GM18868 (cell line): Measurements from ENCODE around the gene HUS1B.
A peak's percentile ranks its signal among the peaks of the same experiment; 100 is the strongest.
"Not testable (repeated sequence)": the region's sequence is repeated elsewhere in the genome, so short reads cannot be mapped to it uniquely, and the experiment has no call there.

Experiments used
- ATAC-seq: cut with Tn5 transposase; IDR thresholded peaks from one replicate; pipeline ENCODE4 v1.9.1; 2021; ENCODE audit warnings: mild to moderate bottlenecking, moderate library complexity; ENCODE audit not compliant: unreplicated experiment

The HUS1B gene

GRCh38 chr6:656460-657252 is at the start of gene HUS1B:
Gene HUS1B, minus strand, starts transcription at chr6:657100. Its CDS starts 156 bp downstream, at chr6:656944.
- no peak for ATAC-seq

GRCh38 chr6:706146-706545 is 49.2 kb upstream of the HUS1B start:
- no peak for ATAC-seq

DNA sequence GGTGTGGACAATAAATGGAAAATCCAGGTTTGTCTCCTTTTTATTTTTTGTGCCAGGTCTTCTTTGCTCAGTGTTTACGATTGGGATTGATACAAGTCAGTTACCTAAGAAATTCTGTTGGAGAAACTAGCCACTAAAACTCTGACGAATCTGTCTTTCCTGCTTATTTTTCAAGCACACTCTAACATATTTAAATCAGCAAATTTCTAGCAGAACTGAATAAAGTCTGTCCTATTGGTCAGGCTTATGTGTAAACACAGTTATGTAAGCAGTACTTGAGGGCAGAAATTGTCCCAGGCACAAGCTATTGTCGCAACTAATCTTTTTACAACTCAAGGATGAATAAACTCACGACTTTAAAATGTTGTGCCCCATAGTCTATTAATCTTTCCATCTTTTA is 48.1 kb upstream of the HUS1B start:
- no peak for ATAC-seq

GRCh38 chr6:704046-704445 is 47.1 kb upstream of the HUS1B start:
- ATAC-seq: no peak

DNA sequence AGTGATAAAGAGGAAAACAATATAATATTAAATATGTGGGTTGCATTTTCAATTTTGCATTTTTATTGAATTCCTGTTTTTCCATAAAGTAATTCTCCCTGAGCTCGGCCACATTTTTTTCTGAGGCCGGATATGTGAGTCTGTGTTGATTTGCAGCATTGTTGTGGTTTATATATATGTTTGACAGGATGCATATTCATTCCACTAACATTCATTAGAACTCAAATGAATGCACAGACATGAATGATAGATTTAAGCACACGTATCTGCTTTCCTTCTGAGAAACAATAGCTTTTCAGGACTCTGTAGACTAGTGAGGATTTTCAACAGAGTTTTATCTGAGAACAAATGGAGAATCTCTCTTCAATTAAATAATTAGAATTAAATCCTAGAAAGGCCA is 46.7 kb upstream of the HUS1B start:
- no peak for ATAC-seq

- ATAC-seq: no peak
Observed at GRCh38 chr6:701700-702479, 45.0 kb upstream of the HUS1B start.

- ATAC-seq: no peak
Observed at GRCh38 chr6:701215-701614, 44.3 kb upstream of the HUS1B start.

DNA sequence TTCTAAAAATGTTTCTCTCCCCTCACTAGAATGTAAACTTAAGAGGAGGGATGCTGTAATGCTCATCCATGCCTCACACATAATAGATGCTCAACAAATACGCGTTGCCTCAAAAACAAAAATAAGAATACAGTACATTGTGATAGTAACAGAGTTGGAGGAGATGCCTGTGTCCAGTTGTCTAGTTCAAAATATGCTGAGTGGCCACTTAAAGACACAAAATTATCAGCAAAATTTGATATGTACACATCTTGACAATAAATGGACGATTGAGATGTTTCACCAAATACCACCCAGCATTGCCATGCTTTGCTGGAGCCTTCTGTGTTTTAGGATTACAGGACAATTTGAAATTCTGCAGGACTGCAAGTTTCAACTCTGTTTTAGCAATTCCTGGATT is 43.6 kb upstream of the HUS1B start:
- ATAC-seq: no peak

DNA sequence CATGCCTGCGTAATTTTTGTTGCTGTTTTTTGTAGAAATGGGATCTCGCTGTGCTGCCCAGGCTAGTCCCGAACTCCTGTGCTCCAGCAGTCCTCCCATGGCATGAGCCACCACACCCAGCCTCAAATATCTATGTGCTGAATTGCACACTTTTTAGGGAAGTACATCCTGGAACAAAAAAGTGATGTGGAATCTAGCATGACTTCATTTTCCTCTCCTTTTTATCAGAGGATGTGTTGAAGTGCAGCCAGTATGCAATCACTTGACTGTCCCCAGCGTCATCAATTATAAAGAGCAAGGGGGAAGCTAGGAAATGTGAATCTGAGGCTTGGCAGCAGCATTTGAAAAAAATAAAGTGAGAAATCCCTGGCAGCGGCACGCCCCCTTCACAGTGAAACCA is 42.4 kb upstream of the HUS1B start:
- no peak for ATAC-seq

- not testable (repeated sequence) for ATAC-seq
Observed at GRCh38 chr6:694431-695126, 37.7 kb upstream of the HUS1B start.

DNA sequence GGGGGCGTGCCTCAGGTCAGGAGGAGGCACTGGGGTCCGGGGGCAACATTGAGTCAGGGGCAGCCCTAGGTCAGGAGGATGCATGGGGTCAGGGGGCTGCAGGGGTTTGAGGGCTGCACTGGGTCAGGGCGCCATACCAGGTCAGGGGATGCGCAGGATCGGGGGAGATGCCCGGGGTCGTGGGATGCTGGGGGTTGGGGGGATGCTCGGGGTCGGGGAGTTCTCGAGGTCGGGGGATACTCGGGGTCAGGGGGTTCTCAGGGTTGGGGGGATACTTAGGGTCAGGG is 36.8 kb upstream of the HUS1B start:
- no peak for ATAC-seq

DNA sequence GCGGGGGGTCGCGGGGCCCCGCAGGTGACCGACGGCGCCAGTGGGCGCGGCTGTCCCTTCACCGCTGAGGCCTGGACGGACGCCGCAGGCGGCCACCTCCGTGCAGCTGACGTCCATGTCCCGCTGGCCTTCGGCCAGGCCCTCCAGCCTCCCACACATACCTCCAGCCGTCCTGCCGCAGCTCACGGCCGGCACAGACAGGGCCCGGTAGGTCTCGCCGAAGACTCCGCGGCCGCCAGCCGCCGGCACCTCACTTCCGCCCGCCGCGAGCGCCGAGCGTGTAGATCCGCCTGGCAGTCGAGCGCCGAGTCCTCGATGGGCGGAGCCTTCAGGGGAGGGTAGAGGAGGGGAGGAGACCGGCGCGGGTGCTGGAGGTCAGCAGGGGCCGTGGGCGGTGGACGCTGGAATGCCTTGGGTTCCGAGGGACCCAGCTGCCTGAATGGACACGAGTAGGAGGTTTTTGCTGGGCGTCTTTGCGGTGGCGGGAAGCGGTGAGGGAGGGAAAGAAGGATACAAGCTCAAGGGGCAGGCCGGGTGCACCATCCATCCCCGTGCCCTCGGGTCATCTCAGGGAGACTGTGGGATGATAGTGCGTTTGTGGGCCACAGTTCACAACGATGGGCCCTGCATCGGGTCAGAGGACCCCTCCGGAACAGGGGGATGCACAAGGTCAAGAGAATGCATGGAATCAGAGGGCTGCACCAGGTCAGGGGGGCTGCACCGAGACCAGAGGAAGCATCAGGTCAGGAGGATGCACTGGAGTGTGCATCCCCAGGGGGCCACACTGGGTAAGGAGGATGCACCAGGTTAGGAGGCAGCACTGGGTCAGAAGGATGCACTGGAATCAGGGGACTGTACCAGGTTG is 36.2 kb upstream of the HUS1B start, which contains the start of gene EXOC2:
EXOC2 (minus strand) TSS at position 282 of the 865 bp plus-strand sequence. CDS start 55,321 bp downstream, outside the sequence.
- peak; percentile 89 for ATAC-seq

DNA sequence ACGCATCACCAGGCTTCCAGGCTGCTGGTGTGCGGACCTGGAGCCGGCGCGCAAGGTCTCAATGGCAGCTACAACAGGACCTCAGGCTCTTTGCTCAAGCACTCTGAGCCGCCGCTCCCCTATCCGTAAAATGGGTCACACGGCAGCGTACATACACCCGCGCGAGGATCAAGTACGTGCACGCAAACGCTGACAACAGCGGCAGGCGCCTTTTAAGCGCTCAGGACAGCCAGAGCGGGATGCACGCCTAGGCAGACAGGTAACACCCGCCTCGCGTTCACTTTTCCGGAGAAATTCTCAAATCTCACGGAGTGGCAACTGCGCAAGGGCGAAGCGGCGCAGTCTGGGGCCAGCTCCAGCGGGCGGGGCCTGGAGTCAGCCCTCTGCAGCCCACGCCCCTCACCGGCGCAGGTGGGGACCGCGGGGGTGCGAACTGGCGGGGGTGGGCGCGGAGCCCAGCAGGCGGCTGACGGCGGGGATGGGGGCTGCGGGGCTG is 35.5 kb upstream of the HUS1B start:
- peak; percentile 69 for ATAC-seq

DNA sequence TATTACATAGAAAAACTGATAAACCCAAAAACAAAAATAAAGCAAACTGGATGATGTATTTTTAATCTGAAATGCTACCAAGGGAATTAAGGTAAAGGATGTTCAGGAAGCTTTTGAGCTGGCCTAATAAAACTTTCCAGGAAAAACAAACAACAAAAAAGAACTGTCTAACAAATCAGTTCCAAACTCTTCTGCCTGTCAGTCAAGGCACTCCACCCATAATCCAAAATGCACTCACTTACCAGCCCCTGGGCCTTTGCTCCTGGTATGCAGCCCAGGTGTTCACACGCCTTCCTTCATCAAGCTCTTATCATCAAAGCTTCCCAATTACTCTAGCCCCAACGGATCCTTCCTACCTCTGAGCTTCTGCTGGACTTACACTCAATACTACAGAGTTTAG is 32.3 kb upstream of the HUS1B start:
- no peak for ATAC-seq

DNA sequence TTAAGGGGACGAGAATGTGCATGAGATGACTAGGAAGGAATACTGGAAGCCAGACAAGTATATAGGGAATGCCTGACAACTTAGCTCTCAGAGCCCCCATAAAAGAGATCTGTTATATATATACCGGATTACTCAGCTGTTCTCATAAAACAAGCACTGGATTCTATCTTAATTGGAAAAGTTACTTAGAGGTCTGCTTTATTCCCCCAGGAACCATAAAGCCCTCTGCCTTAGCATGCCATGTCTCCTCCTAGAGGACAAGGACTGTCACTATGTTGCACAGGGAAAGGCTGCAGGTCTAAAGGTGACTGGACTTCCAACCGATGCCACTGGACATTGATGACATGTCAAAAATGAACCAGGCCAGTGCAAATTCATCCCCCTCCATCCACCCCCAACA is 29.6 kb upstream of the HUS1B start:
- no peak for ATAC-seq

GRCh38 chr6:684831-685636 is 28.1 kb upstream of the HUS1B start:
- ATAC-seq: peak; percentile 81

DNA sequence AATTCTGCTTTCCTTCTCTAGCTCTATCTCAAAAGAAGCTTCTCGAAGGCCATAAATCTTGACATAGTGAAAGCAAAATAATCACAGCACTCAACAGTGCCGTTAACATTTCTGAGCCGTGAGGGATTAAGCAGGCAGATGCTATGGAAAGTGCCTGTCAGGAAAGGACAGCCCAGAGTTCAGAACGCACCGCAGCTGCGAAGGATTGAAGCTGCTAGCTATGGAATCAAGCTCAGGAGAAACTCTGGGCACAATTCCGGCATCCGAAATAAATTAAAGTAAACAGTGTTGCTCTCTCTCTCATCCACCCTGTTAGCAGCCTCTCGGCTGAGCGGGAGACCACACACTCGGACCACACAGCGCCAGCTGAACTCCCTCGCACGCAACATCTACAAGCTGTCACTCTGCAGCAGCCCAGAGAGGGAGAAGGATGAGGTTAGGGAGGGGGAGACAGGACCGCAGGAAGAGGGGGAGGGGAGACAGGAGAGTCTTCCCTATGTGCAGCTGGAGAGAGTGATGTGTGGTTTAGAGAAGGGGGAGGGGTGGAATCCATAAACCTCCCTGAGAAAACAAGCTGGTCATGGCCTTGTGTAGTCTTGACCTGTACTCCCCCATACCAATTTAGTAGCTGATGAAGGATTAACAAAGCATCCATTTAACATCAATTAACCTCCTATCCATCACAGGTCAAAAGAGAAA is 27.0 kb upstream of the HUS1B start:
- peak; percentile 64 for ATAC-seq

DNA sequence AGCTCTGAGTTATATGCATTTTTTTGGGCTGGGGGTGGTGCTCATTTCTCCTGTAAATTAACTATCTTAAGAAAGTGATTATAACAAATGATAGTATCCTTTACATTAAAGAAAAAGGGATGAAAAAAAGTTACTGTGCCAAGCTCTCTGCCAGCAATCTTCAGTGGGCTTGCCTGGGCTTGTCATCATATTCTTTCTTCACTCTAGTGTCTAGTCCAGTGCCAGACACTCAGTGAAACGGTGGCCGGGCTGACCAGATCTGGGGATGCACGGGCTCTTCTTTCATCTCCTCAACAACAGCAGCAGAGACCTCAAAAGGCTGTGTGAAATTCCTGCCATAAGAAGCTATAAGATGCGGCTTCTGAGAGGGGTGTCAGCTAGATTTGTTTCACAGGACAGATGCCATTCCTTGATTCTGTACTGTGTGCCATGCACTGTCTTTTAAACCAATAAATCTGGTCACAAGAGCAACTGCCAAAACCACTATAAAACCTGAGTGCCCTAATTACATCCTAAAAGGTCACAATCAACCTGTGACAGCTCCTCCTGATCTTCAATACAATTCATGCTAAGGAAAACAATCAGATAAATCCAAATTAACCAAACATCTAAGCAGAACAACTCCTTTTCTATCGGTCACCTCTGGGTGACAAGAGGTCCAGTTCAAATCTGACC is 23.9 kb upstream of the HUS1B start:
- no peak for ATAC-seq

DNA sequence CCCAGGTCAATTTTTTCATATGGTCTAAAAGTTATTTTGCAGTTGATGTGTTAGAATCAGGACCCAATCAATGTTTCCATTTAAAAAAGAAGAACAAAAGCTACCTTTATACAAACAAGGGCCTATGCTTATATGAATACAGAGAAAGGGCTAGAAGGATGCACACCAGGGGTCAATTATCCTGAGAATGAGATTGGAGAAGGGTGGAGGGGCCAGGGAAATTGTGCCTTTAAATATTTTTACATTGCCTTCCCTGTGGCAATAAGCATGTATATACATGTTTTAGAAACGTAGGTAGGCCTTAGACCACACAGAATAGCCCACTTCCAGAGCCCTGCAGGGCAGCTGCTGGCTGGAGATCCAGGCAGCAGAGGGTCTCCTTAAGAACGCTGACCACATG is 23.4 kb upstream of the HUS1B start:
- ATAC-seq: no peak
